OCI-LY1 (cell line): ENCODE measurements around the gene LRRFIP1.

ENCODE experiments used
- H2AFZ ChIP-seq: fragments of 200-600 bp; sonication (generic), shearing (Covaris generic); 2 replicates; pipeline ENCODE4 v1.6.0; 2014; ENCODE audit warnings: antibody characterized with exemption, mild to moderate bottlenecking, low read length
- H3F3A ChIP-seq: fragments of 200-600 bp; sonication (generic), shearing (Covaris generic); 2 replicates; pipeline ENCODE4 v1.6.0; 2014; ENCODE audit warnings: mild to moderate bottlenecking, antibody characterized with exemption, low read length, moderate library complexity; ENCODE audit not compliant: insufficient read depth
- H3K27ac ChIP-seq: fragments of 200-600 bp; sonication (generic); 2 replicates; pipeline ENCODE4 v1.5.1; 2014; ENCODE audit warnings: low read length, mixed run types, mild to moderate bottlenecking, low read depth; ENCODE audit not compliant: poor library complexity, severe bottlenecking
- H3K27me3 ChIP-seq: fragments of 200-600 bp; sonication (generic); 2 replicates; pipeline ENCODE4 v1.6.0; 2014; ENCODE audit warnings: antibody characterized with exemption, mild to moderate bottlenecking, low read length, moderate library complexity; ENCODE audit not compliant: insufficient read depth
- H3K36me3 ChIP-seq: fragments of 200-600 bp; sonication (generic); 2 replicates; pipeline ENCODE4 v1.6.1; 2014; ENCODE audit warnings: mild to moderate bottlenecking, antibody characterized with exemption, low read length, moderate library complexity, mixed read lengths; ENCODE audit not compliant: insufficient read depth
- H3K4me1 ChIP-seq: fragments of 200-600 bp; sonication (generic); 2 replicates; pipeline ENCODE4 v1.5.1; 2014; ENCODE audit warnings: mild to moderate bottlenecking, low read length, moderate library complexity; ENCODE audit not compliant: insufficient read depth, severe bottlenecking
- H3K4me2 ChIP-seq: fragments of 200-600 bp; sonication (generic), shearing (Covaris generic); 2 replicates; pipeline ENCODE4 v1.6.1; 2014; ENCODE audit warnings: low read length
- H3K4me3 ChIP-seq: fragments of 200-600 bp; sonication (generic); 2 replicates; pipeline ENCODE4 v1.5.1; 2014; ENCODE audit warnings: low read length, low read depth, mild to moderate bottlenecking, mixed read lengths; ENCODE audit not compliant: poor library complexity, severe bottlenecking
- H3K79me2 ChIP-seq: fragments of 200-600 bp; shearing (Covaris generic); 2 replicates; pipeline ENCODE4 v1.6.1; 2016; ENCODE audit warnings: mixed run types, low read length, mixed read lengths; ENCODE audit not compliant: insufficient read depth
- H3K9ac ChIP-seq: fragments of 200-600 bp; sonication (generic), shearing (Covaris generic); 2 replicates; pipeline ENCODE4 v1.6.1; 2014; ENCODE audit warnings: mild to moderate bottlenecking, low read length, mixed read lengths
- H3K9me2 ChIP-seq: fragments of 200-600 bp; sonication (generic), shearing (Covaris generic); 2 replicates; pipeline ENCODE4 v1.6.1; 2014; ENCODE audit warnings: low read depth, mild to moderate bottlenecking, low read length, mixed read lengths
- H3K9me3 ChIP-seq: fragments of 200-600 bp; shearing (Covaris generic); 2 replicates; pipeline ENCODE4 v1.6.1; 2014; ENCODE audit warnings: low read length, mixed read lengths
- H4K20me1 ChIP-seq: fragments of 200-600 bp; sonication (generic), shearing (Covaris generic); 2 replicates; pipeline ENCODE4 v1.6.0; 2016; ENCODE audit warnings: mild to moderate bottlenecking, low read length; ENCODE audit not compliant: insufficient read depth
- CTCF ChIP-seq: fragments of 200-600 bp; sonication (generic), shearing (Covaris generic); IDR thresholded peaks from 2 replicates; pipeline ENCODE4 v1.5.1; 2017; ENCODE audit warnings: mild to moderate bottlenecking, antibody characterized with exemption, low read length, moderate library complexity, mixed read lengths
- EZH2 ChIP-seq: fragments of 200-600 bp; sonication (generic), shearing (Covaris generic); IDR thresholded peaks from 2 replicates; pipeline ENCODE4 v1.8.0; 2017; ENCODE audit warnings: borderline replicate concordance, mixed run types, mild to moderate bottlenecking, antibody characterized with exemption, low read length, moderate library complexity, mixed read lengths

The LRRFIP1 gene

DNA sequence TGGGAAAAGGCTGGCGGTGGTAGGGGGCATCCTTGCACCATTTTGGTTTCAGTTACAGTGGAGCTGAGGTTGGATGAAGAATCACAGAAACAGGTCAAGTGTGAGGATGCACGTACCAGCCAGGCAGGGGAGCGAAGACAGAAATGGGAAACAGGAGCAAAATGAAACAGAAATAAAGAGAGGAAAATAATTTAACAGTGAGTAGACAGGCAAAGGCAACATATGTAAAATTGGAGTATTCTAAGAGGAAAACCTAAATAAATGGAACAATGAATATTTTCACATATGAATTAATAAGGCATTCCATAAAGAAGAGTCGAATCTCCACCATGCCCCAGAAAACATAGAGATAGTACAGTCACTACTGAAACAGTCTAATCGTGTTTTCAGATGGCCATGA lies 29.7 kb downstream of the LRRFIP1 start:
- Histone ChIP-seq H3K9me2 (no peaks in the 10 kb centered on the region), H3K79me2 (no peaks in the 10 kb centered on the region), H3K4me1 (peaks cover 38% of the 10 kb centered on the region), H2AFZ (no peak overlapping the region), H3K27me3 (peaks cover 3% of the 10 kb centered on the region; the same call in 1 of the 2 replicates), H3K4me2 (no peak overlapping the region), H3K4me3 (no peak overlapping the region), H3F3A (no peaks in the 10 kb centered on the region), H3K9ac (no peak overlapping the region), H3K9me3 (peaks cover 4% of the 10 kb centered on the region; the same call in 1 of the 2 replicates), H4K20me1 (no peaks in the 10 kb centered on the region), H3K36me3 (no peaks in the 10 kb centered on the region), H3K27ac (no peak overlapping the region)
- no peak for TF ChIP-seq EZH2
- TF ChIP-seq CTCF, result no peak

DNA sequence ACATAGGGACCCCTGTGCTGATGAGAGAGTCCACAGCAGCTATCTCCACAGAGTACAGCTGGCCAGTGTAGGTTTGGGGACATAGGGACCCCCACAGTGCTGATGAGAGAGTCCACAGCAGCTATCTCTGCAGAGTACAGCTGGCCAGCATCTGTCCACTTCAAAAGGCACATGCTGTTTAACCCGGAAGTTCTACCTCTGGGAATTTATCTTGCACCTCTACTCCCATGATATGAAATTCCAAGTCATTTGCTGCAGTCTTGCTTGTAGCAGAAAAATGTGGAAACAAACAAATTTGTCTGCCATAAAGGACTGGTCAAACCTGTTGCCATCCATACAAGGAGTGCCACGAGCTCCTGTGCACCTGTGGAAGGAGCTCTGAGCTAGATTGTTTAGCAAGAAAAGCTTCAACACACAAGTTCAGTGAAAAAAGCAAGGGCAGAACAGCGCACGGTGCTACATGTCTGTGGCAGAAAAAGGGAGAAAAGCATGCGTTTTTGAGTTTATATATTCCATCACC lies 33.1 kb downstream of the LRRFIP1 start:
- peaks cover 60% of the 10 kb centered on the region for H3K4me1 ChIP-seq
- no peaks in the 10 kb centered on the region for H4K20me1 ChIP-seq
- H3K79me2 ChIP-seq, result no peaks in the 10 kb centered on the region
- peak overlapping the region; percentile 92 for H3K27ac ChIP-seq
- TF ChIP-seq CTCF, result no peak
- no peak for TF ChIP-seq EZH2
- H3K9me2 ChIP-seq, result no peaks in the 10 kb centered on the region
- no peaks in the 10 kb centered on the region for H3K9me3 ChIP-seq
- no peaks in the 10 kb centered on the region for H3K36me3 ChIP-seq
- H3K9ac ChIP-seq, result no peak overlapping the region
- H3K4me3 ChIP-seq, result no peak overlapping the region
- no peaks in the 10 kb centered on the region for H3K27me3 ChIP-seq
- H3F3A ChIP-seq, result no peaks in the 10 kb centered on the region
- H3K4me2 ChIP-seq, result no peak overlapping the region
- no peak overlapping the region for H2AFZ ChIP-seq

- Histone ChIP-seq H3K9me3 (no peaks in the 10 kb centered on the region), H4K20me1 (no peaks in the 10 kb centered on the region), H3K36me3 (no peaks in the 10 kb centered on the region), H3F3A (no peaks in the 10 kb centered on the region), H3K79me2 (no peaks in the 10 kb centered on the region), H3K27me3 (no peaks in the 10 kb centered on the region), H2AFZ (no peak overlapping the region), H3K4me3 (no peak overlapping the region), H3K4me1 (peaks cover 61% of the 10 kb centered on the region), H3K27ac (peak overlapping the region; percentile 92), H3K9ac (no peak overlapping the region), H3K9me2 (no peaks in the 10 kb centered on the region), H3K4me2 (no peak overlapping the region; the same call in 1 of the 2 replicates)
- no peak for TF ChIP-seq CTCF
- TF ChIP-seq EZH2, result no peak
Observed at GRCh38 chr2:237661270-237661669, 33.9 kb downstream of the LRRFIP1 start.
